HG03432 (cell line): ENCODE data around the gene CHAF1A.

ENCODE experiments used
- ATAC-seq: cut with Tn5 transposase; IDR thresholded peaks from one replicate; pipeline ENCODE4 v1.9.1; 2021; ENCODE audit warnings: mild to moderate bottlenecking, moderate library complexity; ENCODE audit not compliant: unreplicated experiment

Gene CHAF1A

GRCh38 chr19:4376991-4377781 lies 25.3 kb upstream of the CHAF1A start:
- ATAC-seq: no peak

DNA sequence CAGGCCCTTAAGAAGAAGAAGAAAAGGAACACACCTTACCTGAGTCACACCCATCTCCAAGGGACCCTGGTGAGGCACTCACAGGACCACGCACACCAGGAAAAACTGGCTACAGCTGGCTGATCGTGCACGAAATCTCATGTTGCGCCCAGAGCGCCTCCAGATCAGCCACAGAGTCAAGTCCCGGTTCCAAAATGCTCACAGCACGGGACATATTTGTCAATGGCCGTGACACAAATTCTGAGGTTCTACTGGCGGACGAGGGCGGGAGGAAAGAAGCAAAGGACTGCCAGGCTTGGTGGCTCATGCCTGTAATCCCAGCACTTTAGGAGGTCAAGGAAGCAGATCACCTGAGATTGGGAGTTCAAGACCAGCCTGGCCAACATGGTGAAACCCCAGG lies 23.6 kb upstream of the CHAF1A start:
- no peak for ATAC-seq

DNA sequence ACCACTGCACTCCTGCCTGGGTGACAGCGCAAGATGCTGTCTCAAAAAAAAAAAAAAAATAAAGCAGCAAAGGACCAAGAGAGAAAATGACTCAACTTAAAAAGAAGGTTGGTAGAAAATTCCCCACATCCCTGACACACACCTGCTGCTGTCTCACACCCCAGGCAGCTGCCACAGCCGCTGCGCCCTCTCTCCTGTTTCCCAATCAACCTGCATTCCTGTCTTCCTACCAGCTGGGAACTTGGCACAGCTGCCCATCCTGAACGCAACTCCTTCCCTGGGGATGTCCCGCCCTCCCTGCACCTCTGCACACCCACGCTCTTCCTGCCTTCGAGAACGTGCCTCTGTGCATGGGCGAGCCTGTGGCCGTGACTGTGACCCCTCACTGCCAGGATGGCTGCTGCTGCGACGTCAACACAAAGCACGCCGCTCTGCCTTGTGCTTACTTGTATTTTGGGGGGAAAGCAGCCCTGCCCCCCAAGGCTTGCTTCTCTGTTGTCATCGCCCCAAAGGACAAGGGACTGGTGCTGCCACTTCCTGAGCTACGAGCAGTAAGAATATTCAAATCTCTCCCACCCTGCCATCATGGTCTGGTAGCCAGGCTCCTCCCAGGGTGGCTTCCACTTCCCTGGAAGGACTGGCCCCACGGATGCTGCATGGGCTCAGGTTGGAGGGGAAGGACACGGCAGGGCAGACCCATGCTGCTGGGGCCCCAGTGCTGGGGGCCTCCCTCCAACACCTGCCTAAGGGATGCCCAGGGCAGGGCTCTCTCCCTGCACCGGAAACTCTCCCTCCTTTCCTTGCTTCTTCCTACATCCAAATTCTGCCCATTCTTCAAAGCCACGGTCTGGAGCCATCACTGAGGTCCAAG lies 22.8 kb upstream of the CHAF1A start:
- ATAC-seq: peak; percentile 42

- ATAC-seq: peak; percentile 28
These were observed 22.1 kb upstream of the CHAF1A start for GRCh38 chr19:4380254-4380727.

DNA sequence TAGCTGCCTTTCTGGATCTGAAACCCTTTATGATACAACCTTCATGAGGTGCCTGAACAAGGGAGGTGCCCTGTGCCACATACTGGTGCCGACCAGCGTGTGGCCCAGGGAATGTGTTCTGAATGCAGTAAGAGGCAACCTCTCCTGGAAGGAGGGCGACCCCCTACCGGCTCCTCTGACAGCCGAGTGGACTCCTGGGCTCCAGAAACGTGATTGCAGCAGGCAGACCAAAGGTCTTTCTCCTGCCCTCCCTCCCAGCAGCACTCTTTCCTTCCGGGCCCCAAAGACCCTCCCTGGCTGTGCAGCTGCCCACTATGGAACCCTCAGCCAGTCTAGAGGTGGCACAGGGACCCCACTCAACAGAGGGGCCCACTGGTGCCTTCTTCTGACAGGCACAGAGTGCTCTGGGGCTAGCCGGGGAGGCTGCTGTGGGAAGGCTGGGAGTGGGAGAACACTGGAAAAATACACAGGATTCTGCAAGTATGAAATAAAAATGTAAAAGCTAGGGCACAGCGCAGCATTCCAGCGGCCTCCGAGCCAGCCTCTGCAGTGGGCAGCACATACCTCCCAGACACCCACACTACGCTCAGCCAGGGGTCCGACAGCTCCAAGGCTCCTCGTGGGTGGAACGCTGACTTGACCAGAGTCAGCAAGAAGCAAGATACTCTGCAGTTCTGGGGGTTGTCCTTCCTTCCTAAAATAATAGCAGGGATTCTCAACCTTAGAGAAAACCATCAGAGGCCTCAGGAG lies 17.0 kb upstream of the CHAF1A start:
- no peak for ATAC-seq

DNA sequence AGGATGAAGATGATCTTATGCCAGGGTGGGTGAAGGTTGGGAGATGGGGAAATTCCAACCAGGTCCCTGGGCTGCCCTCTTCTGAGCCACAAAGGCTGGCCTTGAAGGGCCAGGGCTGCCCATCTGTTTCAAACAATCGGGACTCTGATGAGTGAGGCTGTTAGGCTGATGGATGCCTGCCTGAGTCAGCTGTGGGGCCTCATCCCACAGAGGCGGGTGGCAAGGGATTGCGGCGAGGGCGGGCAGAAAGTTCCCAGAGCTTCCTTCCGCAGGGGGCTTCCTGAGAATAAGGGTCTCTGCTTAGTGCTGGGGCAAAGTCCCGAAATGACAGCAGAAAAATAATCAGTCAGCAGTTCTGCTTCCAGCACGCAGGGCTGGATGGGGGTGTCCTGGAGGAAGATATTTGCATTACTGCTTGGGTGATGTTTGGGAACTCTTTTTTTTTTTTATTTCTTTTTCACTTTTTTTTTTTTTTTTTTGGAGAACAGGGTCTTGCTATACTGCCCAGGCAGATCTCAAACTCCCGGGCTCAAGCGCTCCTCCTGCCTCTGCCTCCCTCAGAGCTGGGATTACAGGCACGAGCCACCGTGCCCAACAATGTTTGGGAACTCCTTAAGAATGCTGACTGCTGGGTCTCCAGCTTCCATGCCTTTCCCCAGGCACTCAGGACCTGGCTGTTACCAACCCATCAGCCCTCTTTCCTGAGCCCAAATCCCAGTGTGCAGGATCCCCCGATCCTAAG lies 16.2 kb upstream of the CHAF1A start:
- no peak for ATAC-seq

GRCh38 chr19:4388337-4389063 lies 13.9 kb upstream of the CHAF1A start:
- ATAC-seq: no peak

DNA sequence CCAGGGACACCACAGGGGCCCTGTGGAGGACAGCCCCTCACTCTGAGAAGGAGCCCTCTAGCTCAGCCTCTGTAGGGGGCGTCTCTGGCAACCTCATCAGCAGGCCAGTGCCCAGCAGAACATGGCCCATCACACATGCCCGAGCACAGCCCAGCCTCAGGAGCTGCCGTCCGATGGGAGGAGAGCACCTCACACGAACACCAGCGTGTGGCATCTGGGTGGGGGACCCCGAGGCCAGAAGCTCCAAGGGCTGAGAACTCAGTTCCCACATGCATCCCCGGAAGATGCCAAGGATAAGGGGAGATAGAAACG lies 13.4 kb upstream of the CHAF1A start:
- no peak for ATAC-seq

- ATAC-seq: no peak
These were observed 12.9 kb upstream of the CHAF1A start for GRCh38 chr19:4389511-4390016.

GRCh38 chr19:4390017-4390566 lies 12.3 kb upstream of the CHAF1A start:
- ATAC-seq: no peak

DNA sequence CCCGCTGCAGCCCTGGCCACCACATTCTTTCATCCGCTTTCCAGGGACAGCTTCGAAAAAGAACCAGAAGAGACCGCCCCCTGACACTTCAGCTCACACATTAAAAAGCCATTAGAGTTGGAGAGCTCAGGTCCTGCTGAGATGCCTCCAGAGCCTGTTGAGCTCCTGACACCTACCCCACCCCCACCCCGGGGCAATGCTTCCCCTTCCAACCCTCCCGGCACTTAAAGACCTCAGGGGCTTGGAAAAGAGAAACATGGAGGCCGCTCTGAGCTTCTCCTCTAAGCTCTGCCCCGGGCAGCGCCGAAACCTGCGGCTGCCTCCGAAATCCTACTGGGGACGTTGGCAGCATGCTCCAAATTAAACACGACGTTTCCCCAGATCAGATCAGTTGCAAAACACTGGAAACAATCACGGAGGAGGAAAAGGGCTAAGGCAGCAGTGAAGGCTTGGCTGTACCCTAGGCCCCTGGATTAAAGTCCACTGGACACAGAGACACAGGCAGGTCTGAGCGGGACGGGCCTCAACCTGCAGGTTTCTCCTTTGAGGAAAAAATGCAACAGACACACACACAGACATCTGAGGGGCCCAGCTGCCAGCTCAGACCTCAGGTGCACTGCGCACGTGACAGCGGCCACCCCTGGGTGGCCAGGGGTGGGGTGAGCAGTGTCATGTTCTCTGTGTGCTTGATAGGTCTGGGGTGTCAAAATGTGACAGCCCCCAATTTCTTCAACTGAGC lies 11.7 kb upstream of the CHAF1A start:
- ATAC-seq: no peak

GRCh38 chr19:4391306-4391693 lies 11.1 kb upstream of the CHAF1A start:
- no peak for ATAC-seq

- no peak for ATAC-seq
These were observed 10.5 kb upstream of the CHAF1A start for GRCh38 chr19:4391701-4392483.

GRCh38 chr19:4393947-4394590 lies 8.4 kb upstream of the CHAF1A start:
- no peak for ATAC-seq

DNA sequence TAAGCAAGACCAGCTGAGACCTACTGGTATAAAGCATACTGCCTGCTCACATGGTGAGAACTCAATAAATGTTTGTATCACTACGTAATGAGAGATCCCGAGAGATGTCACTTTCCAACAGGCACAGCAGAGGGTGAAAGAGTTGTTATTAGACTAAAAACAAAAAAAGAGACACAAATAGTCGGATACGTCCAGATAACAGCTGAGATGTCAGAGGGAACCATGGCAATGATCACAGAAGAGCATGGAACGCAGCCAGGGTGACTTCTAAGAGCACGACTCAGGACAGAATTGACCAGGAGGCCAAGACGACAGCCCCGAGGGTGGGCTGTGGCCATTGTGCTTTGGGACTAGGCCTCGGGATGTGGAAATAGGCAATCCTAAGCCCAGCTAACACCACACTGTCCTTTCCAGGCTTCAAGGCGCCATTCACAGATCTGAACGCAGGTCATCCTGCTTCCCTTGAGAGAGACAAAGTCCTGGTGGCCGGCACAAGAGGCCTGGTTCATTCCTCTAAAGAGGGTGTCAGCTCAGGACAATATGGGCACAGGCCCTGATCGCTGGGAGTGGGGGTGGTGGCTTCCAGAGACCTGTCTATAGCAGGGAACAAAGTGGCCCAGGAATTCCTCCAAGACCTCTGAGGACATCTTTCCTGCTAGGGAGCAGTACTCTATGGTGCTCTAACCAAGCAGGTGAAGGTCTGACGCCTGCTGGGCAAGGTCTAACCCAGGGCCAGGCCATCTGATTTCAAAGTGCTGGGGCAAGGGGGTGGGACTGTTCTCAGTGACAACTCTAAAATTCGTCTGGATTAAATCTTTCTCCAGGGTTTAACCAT lies 5.3 kb upstream of the CHAF1A start:
- ATAC-seq: no peak

GRCh38 chr19:4399812-4400134 lies 2.7 kb upstream of the CHAF1A start:
- no peak for ATAC-seq
